ENCODE data around the gene PRKAG1. TPM values are rescaled to one million over a fixed set of nuclear protein-coding genes. Genes with fewer than 3 reads are reported as not detected.

The PRKAG1 gene
- total RNA-seq, 1 donor from 2014 or later, result 65.7 TPM

DNA sequence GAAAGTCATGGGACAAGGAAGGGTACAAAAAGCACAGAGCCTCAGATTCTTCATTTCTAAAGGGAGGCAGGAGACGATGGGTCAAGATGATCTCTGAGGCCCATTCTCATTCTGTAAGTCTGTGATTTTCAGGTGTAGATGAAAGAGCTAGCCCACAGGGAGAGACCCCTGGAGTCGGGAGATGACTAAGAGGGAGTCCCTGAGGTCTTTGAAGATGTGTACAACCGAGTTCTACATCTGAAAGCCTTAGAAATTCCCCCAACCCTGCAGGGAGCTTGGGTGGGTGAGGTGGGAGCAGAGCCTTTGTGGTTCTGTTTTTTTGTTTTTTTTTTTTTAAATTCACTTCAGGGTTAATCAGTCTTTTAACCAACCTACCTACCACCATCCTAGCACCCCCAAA, 50.1 kb downstream of the PRKAG1 start:
- intact Hi-C loops (cut with micrococcal nuclease), result no loop called here
- Mint-ChIP-seq H3K27ac (no peak overlapping the region), H3K4me3 (ENCODE audit: low read depth) (no peak overlapping the region), H3K36me3 (ENCODE audit: low read depth) (no peaks in the 10 kb centered on the region), H3K4me1 (ENCODE audit: low read depth) (peaks cover 25% of the 10 kb centered on the region), H3K27me3 (ENCODE audit: low read depth) (peaks cover 72% of the 10 kb centered on the region), H3K9me3 (no peaks in the 10 kb centered on the region)
- no peak for DNase-seq (ENCODE audit: low spot score)

DNA sequence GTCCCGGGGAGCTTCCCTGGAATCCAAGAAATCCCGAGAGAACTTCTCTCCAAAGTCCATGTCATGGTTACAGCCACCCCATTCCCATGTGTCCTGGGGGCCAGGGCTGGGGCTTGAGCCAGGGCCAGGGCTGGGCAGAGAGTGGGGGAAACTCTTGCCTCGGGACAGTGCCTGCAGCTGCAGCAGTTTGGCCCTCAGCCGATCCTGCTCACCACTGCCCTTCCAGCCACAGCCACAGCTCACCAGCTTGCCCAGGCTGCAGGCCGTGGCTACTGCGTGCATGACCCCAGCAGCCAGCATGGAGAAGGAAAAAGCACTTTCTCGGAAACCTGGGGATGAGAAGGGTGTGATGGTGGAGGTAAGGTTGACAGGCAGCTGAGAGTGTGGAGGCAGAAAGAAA, 50.6 kb downstream of the PRKAG1 start:
- peaks cover 68% of the 10 kb centered on the region for H3K27me3 Mint-ChIP-seq (ENCODE audit: low read depth)
- intact Hi-C loops (cut with micrococcal nuclease), result no loop called here

DNA sequence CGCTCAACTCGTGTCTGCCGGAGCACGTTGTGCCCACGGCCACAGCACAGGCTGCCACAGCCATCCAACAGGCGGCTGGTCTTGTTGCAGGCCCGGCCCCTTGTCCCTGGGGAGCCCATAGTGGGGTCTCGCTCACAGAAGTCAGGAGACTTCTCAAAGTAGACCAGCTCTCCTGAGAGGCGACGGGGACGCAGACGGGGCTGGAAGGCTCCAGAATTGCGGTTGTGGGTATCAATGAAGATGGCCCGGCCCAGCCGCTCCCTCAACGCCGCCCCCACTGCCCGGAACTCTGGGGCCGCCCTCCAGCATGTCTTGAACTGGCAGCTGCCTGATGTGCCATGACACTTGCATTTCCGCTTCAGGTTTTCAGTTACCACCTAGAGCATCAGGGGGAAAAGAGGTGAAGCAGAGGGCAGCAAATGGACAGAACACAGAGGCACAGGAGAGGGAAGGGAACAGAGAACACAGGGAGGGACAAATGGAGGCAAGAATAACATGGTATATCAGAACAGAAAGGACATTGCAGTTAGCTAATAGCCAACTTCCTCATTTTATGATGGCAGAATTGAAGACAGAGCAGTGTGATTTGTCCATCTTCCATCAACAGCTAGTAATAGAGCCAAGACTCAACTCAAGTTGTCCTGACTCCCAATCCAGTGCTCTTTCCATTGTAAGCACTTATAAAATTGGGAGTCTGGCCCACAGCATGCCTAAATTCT, 52.2 kb downstream of the PRKAG1 start:
- Mint-ChIP-seq H3K27me3 (ENCODE audit: low read depth) (peaks cover 55% of the 10 kb centered on the region), H3K4me1 (ENCODE audit: low read depth) (peaks cover 14% of the 10 kb centered on the region), H3K36me3 (ENCODE audit: low read depth) (no peaks in the 10 kb centered on the region), H3K27ac (no peak overlapping the region), H3K4me3 (ENCODE audit: low read depth) (no peak overlapping the region), H3K9me3 (no peaks in the 10 kb centered on the region)
- DNase-seq (ENCODE audit: low spot score), result no peak
- intact Hi-C loops (cut with micrococcal nuclease), result no loop called here

More for the DNA sequence above, 50.6 kb downstream of the PRKAG1 start:
- no peak for DNase-seq (ENCODE audit: low spot score)
- Mint-ChIP-seq H3K36me3 (ENCODE audit: low read depth) (no peaks in the 10 kb centered on the region), H3K9me3 (no peaks in the 10 kb centered on the region), H3K4me3 (ENCODE audit: low read depth) (no peak overlapping the region), H3K4me1 (ENCODE audit: low read depth) (peaks cover 25% of the 10 kb centered on the region), H3K27ac (no peak overlapping the region)

DNA sequence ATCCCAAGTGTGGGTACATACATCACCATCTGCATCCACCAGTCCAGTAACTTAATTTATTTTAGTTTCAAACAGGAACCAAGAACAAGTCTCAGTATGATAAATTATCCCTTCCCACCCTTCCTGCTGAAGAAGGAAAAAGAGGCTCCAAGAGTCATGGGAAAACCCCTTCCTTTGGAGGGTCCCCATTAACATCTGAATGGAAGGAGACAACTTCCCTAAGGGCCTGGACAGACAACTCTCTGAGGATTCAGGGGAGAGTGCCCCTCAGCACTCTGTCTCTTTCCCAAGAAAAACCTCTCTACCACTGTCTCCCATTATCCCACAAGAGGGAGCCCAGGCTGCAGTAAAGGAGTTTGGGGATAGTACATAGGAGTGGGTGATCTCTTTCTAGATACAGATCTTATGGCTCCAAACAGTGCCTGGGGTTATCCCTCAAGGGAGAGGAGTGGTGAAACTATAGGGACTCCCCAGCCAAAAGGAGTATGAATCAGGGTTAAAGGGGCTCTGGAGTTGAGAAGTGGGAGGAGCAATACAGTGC, 53.2 kb downstream of the PRKAG1 start:
- Mint-ChIP-seq H3K27ac (no peak overlapping the region), H3K27me3 (ENCODE audit: low read depth) (peaks cover 54% of the 10 kb centered on the region), H3K4me3 (ENCODE audit: low read depth) (no peak overlapping the region), H3K9me3 (no peaks in the 10 kb centered on the region), H3K4me1 (ENCODE audit: low read depth) (peaks cover 5% of the 10 kb centered on the region), H3K36me3 (ENCODE audit: low read depth) (no peaks in the 10 kb centered on the region)
- intact Hi-C loops (cut with micrococcal nuclease), result no loop called here
- no peak for DNase-seq (ENCODE audit: low spot score)

DNA sequence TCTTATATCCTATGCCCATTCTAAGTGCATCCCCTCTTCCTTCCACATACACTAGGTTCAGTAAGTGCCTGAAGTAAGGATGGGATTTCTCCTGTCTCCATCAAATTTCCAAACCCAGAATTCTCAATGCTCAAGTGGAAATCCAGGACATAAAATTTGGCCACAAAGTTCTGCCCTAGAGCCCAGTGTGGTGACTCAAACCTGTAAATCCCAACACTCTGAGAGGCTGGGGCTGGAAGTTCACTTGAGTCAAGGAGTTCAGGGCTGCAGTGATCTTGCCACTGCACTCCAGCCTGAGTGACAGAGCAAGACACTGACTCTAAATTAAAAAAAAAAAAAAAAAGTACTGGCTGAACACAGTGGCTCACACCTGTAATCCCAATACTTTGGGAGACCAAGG, 56.8 kb downstream of the PRKAG1 start:
- Mint-ChIP-seq H3K27me3 (ENCODE audit: low read depth) (peaks cover 43% of the 10 kb centered on the region), H3K4me1 (ENCODE audit: low read depth) (peaks cover 10% of the 10 kb centered on the region), H3K27ac (no peak overlapping the region), H3K36me3 (ENCODE audit: low read depth) (no peaks in the 10 kb centered on the region), H3K9me3 (no peaks in the 10 kb centered on the region), H3K4me3 (ENCODE audit: low read depth) (no peak overlapping the region)
- intact Hi-C loops (cut with micrococcal nuclease), result no loop called here
- DNase-seq (ENCODE audit: low spot score), result no peak

DNA sequence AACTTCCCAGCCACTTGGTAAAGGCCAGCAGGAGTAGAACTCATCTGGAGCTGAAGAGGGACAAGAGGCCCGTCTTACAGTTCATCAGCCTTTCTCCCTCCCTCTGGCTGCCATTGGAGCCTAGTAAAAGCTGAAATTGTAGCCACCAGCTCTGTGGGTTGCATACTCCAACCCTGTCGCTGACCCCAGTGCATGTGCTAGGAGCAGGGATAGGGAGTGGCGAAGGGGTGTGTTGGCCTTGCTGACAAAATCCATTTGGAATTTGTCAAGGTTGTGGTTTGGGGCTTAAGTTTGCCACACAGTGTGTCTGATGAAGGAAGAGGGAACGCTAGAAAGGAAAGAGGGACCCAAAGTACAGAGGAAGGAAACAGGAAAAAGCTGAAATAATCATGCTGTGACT, 57.2 kb downstream of the PRKAG1 start:
- Mint-ChIP-seq H3K27ac (no peak overlapping the region), H3K4me1 (ENCODE audit: low read depth) (peaks cover 14% of the 10 kb centered on the region), H3K4me3 (ENCODE audit: low read depth) (no peak overlapping the region), H3K36me3 (ENCODE audit: low read depth) (no peaks in the 10 kb centered on the region), H3K9me3 (no peaks in the 10 kb centered on the region), H3K27me3 (ENCODE audit: low read depth) (peaks cover 40% of the 10 kb centered on the region)
- no peak for DNase-seq (ENCODE audit: low spot score)
- intact Hi-C loops (cut with micrococcal nuclease), result no loop called here

DNA sequence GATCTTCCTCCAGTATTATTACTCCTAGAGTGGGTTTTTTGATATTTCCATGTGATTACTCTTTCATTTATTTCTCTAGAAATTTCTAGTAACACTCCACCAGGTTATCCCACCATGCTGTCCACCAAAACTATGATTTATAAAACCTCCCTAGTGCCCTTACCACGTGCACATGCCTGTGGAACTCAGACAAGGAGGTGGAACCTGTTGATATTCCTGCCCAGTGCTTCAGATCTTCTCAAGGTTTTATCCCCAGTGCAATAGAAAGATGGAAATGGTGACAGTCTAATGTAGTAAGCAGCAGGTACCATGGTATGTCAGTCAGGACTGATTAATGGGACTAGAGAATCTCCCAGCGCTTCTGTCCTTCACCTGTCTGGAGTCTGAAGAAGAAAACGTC, 57.7 kb downstream of the PRKAG1 start:
- intact Hi-C loops (cut with micrococcal nuclease), result no loop called here
- H3K4me1 Mint-ChIP-seq (ENCODE audit: low read depth), result peaks cover 19% of the 10 kb centered on the region
- no peaks in the 10 kb centered on the region for H3K36me3 Mint-ChIP-seq (ENCODE audit: low read depth)
- no peak overlapping the region for H3K27ac Mint-ChIP-seq
- no peaks in the 10 kb centered on the region for H3K9me3 Mint-ChIP-seq
- DNase-seq (ENCODE audit: low spot score), result no peak
- H3K4me3 Mint-ChIP-seq (ENCODE audit: low read depth), result no peak overlapping the region
- H3K27me3 Mint-ChIP-seq (ENCODE audit: low read depth), result peaks cover 38% of the 10 kb centered on the region

DNA sequence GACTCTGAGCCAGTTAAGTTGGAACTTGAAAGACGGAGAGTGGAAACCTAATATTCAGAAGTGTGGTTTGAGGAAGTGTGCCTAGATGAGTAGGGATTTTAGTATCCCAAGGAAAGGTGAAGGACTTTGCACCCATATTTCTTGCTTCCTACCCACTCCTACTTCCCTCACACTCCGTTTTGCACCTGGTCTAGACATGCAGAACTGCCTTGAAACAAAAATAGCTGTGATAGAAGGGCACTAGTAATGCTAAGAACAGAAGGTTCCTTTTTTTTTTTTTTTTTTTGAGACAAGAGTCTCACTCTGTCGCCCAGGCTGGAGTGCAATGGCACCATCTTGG, 60.6 kb downstream of the PRKAG1 start:
- Mint-ChIP-seq H3K27ac (no peak overlapping the region), H3K9me3 (no peaks in the 10 kb centered on the region), H3K36me3 (ENCODE audit: low read depth) (peaks cover 13% of the 10 kb centered on the region), H3K4me1 (ENCODE audit: low read depth) (peaks cover 29% of the 10 kb centered on the region), H3K4me3 (ENCODE audit: low read depth) (peak overlapping the region; percentile 95), H3K27me3 (ENCODE audit: low read depth) (peaks cover 19% of the 10 kb centered on the region)
- intact Hi-C loops (cut with micrococcal nuclease), result no loop called here
- no peak for DNase-seq (ENCODE audit: low spot score)

DNA sequence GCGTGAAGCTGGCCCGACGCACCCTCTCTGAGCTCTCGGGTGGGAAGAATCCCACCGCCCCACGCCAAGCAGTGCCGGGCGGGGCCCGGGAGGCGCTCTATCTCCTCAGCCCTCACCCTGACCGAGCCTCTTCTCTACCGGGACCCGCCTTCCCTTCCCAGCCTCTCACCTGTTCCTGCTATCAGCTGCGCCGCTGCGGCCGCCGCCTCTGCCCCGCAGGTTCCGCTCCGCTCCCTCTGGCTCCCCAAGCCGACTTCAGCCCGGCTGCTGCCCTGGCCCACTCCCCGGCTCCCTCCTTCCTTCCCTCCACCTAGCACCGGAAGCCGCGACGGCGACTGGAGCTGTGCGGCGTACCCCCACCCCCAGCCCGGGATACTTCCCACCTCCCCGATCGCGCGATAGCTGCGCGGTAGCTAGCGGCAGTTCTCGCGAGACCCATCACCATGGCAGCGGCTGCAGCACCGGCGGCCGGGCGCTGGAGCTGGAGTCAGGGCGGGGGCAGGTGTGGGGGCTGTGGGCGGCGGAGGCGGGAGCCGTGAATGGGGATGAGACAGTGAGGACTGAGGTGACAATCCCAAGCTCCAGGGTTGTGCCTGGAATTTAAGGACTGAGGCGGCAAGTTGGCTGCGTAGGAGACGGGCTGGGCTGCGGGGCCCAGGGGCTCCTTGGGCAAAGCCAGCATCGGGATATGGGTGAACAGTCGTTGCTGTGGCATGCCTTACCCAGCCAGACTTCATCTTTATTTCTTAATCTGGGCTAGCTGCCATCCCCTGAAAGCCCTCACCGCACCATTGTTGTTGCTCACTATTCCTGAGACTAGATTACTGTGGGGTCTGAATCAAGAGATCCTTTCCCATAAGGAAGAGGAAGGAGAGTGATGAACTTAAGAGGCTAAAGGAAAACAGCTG, 61.2 kb downstream of the PRKAG1 start, which contains the start of gene ARF3:
Gene ARF3, minus strand, starts transcription at position 347 of the 908 bp plus-strand sequence. CDS start 16,392 bp downstream, outside the sequence.
- peaks cover 29% of the 10 kb centered on the region for H3K4me1 Mint-ChIP-seq (ENCODE audit: low read depth)
- H3K9me3 Mint-ChIP-seq, result no peaks in the 10 kb centered on the region
- H3K27me3 Mint-ChIP-seq (ENCODE audit: low read depth), result peaks cover 18% of the 10 kb centered on the region
- peak within 1 kb of the TSS; percentile 95 for H3K4me3 Mint-ChIP-seq (ENCODE audit: low read depth)
- peak; percentile 90 for DNase-seq (ENCODE audit: low spot score)
- intact Hi-C loops (cut with micrococcal nuclease), result loop anchor here (1.0 kb wide), 1 partner anchor 36 kb away; no protein-coding TSS in a partner anchor
- H3K36me3 Mint-ChIP-seq (ENCODE audit: low read depth), result peaks cover 15% of the 10 kb centered on the region
- H3K27ac Mint-ChIP-seq, result peak within 1 kb of the TSS; percentile 82

DNA sequence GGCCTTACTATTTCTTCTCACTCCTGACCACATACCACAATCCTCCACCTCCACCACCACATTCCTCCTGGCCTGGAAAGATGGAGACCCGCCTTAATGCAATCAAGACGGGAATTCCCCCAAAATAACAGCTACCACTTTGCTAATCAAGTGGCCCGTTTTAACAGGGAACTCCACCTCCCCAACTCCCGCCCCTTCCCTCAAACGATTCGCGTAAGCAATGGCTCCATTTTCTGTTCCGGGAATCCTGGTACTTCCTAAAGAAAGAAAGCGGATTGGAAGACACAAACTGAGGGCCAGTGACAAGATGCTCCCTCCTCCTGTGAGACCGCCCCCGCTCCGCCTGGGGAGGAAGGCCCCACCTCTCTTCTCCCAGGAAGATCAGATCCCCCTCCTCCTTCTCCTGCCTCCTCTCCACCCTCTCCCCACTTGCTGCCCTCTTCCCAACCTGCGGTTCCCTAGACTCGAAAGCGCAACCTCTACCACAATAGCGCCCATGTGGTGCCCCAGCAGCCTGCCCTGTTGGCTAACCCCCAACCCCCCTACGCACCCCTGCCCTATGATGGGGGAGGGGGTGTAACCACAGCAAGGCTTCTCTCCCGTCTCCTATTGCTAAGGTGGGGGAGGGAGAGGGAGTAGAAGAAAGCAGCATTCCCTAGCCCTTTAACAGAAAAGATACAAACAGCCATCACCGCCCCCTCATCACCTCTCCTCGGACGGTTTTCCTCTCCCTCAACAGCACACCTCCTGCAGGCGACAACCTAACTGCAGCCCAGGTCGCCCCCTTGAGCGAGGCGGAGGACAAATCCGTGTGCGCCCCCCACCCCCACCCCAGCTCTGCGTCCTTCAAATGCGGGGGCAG, 62.1 kb downstream of the PRKAG1 start:
- no peak for DNase-seq (ENCODE audit: low spot score)
- Mint-ChIP-seq H3K9me3 (no peaks in the 10 kb centered on the region), H3K36me3 (ENCODE audit: low read depth) (peaks cover 17% of the 10 kb centered on the region), H3K4me1 (ENCODE audit: low read depth) (peaks cover 29% of the 10 kb centered on the region), H3K4me3 (ENCODE audit: low read depth) (peak overlapping the region; percentile 95), H3K27me3 (ENCODE audit: low read depth) (peaks cover 18% of the 10 kb centered on the region), H3K27ac (peak overlapping the region; percentile 74)
- intact Hi-C loops (cut with micrococcal nuclease), result loop anchor here (1.0 kb wide), 1 partner anchor 37 kb away; no protein-coding TSS in a partner anchor

DNA sequence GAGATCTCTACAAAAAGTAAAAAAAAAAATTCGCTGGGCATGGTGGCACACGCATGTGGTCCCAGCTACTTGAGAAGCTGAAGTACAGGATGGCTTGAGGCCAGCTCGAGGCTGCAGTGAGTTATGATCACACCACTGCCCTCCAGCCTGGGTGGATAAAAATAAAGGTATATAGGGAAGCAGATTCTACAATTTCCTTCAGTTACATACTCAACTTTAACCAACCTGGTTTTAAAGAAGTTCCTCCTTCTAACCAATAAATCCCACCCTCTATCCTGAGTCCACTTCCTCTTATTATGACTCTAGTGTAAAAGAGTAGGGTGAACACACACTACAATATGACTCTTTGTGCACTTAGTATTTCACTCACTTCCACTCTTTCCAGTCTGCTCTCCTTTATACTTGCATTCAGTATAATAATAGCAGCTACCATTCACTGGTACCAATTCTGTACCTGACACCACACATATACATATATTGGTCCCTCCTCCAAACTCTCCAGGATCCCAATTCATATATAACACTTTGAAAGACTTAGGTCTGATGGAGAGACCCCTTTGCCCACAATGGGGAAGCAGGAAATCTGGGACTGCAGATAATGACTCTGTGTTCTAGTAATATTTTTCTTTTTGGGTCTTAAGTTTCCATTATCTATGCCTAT, 63.6 kb downstream of the PRKAG1 start:
- Mint-ChIP-seq H3K36me3 (ENCODE audit: low read depth) (peaks cover 17% of the 10 kb centered on the region), H3K4me1 (ENCODE audit: low read depth) (peaks cover 29% of the 10 kb centered on the region), H3K4me3 (ENCODE audit: low read depth) (peak overlapping the region; percentile 54), H3K27me3 (ENCODE audit: low read depth) (peaks cover 9% of the 10 kb centered on the region), H3K27ac (no peak overlapping the region), H3K9me3 (no peaks in the 10 kb centered on the region)
- DNase-seq (ENCODE audit: low spot score), result no peak
- intact Hi-C loops (cut with micrococcal nuclease), result no loop called here

DNA sequence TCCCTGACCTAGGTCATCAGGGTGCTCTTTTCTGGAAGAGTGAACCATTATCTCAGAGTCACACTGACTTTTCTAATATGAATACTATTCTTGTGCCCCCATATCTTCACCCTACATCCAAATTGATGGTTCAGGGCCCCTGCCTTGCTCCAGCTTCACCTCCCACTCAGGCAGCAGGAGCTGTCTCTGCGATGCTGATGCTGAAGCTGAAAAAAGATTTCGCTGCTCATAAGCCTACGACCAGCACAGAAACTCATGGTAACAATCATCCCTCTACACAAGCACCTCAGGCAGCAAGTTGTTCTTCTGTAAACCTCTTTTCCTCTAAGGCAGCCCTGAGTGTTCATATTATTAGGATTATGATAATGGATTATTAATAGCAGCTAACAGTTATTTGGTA, 64.5 kb downstream of the PRKAG1 start:
- intact Hi-C loops (cut with micrococcal nuclease), result no loop called here
- no peak overlapping the region for H3K27ac Mint-ChIP-seq
- no peak for DNase-seq (ENCODE audit: low spot score)
- no peaks in the 10 kb centered on the region for H3K9me3 Mint-ChIP-seq
- peaks cover 9% of the 10 kb centered on the region for H3K27me3 Mint-ChIP-seq (ENCODE audit: low read depth)
- H3K4me1 Mint-ChIP-seq (ENCODE audit: low read depth), result peaks cover 29% of the 10 kb centered on the region
- no peak overlapping the region for H3K4me3 Mint-ChIP-seq (ENCODE audit: low read depth)
- H3K36me3 Mint-ChIP-seq (ENCODE audit: low read depth), result peaks cover 21% of the 10 kb centered on the region

Measured in activated T-helper 2 cell treated with anti-CD3 and anti-CD28 coated beads, Interferon-gamma antibody, Interleukin-2, Interleukin-4, amounts not matched to agents 10 μg/mL and 5 μg/mL and 100 μg/mL, durations not matched to agents 14 hours and 24 hours and 36 hours (primary cell).